Heart right ventricle (tissue), 16 donors: ENCODE data around the gene TUBA4A. TPM values are rescaled to one million over a fixed set of nuclear protein-coding genes. Genes with fewer than 3 reads are reported as not detected.

ENCODE experiments used
- ATAC-seq, 8 donors: fragments of 200-7000 bp; cut with Tn5 transposase; one replicate each; pipeline ENCODE4 v1.9.1; 2020; ENCODE audit warnings: mild to moderate bottlenecking in 8 of 8, moderate library complexity in 8 of 8, moderate number of reproducible peaks in 1 of 8
- DNase-seq, 2 donors: peaks; one replicate each; pipeline ENCODE4 v3.0.0-alpha.2; 2020
- H3K27ac ChIP-seq, 10 donors: fragments of 200-600 bp; sonication (generic) in 2 of 10; one replicate each; pipeline versions ENCODE4 v1.5.0 to v1.8.0; 2020 to 2022; ENCODE audit warnings: mild to moderate bottlenecking in 3 of 10
- H3K27me3 ChIP-seq, 7 donors: fragments of 200-600 bp; one replicate each; pipeline ENCODE4 v1.8.0; 2021 to 2022; ENCODE audit warnings: mild to moderate bottlenecking in 2 of 7
- H3K36me3 ChIP-seq, 9 donors: fragments of 200-600 bp; sonication (generic) in 1 of 9; one replicate each; pipeline versions ENCODE4 v1.5.0 to v1.8.0; 2020 to 2022; ENCODE audit warnings: mild to moderate bottlenecking in 2 of 9
- H3K4me1 ChIP-seq, 9 donors: fragments of 200-600 bp; sonication (generic) in 1 of 9; one replicate each; pipeline versions ENCODE4 v1.5.0 to v1.8.0; 2020 to 2022; ENCODE audit warnings: mild to moderate bottlenecking in 4 of 9
- H3K4me3 ChIP-seq, 10 donors: fragments of 200-600 bp; sonication (generic) in 2 of 10; one replicate each; pipeline versions ENCODE4 v1.5.0 to v1.8.0; 2020 to 2022; ENCODE audit warnings: mild to moderate bottlenecking in 7 of 10, moderate library complexity in 2 of 10
- H3K9me3 ChIP-seq, 11 donors: fragments of 200-600 bp in 10 of 11; sonication (generic) in 2 of 11; one replicate each; pipeline versions ENCODE4 v1.5.0 to v1.8.0; 2013 to 2022; ENCODE audit warnings: mild to moderate bottlenecking in 2 of 11, control low read depth in 1 of 11, moderate library complexity in 1 of 11
- CTCF ChIP-seq, 9 donors: fragments of 200-600 bp; sonication (generic) in 2 of 9; IDR thresholded peaks; one replicate each; pipeline versions ENCODE4 v1.5.0 to v1.8.0; 2021 to 2022; ENCODE audit warnings: antibody characterized with exemption in 9 of 9, mild to moderate bottlenecking in 5 of 9, moderate library complexity in 1 of 9
- WGBS, 2 donors: extraction: QIAGEN DNeasy Blood & Tissue Kit; methylation state at CpG; one replicate each; pipeline ENCODE4 v1.1.7; 2013; ENCODE audit warnings: inconsistent platforms in 1 of 2; 5-methylcytosine and 5-hydroxymethylcytosine counted together
- intact Hi-C, 10 donors: fragments of 100-400 bp; cut with DNase I; formaldehyde crosslinking; loops; one replicate each; pipeline versions ENCODE4 v1.11.1 to v1.14.2; 2022
- polyA plus RNA-seq, 2 donors: library from polyadenylated mRNA; stranded (reverse); fragments of 200-250 nt; gene quantifications; one replicate each; pipeline ENCODE4 v1.2.3, GENCODE V29; 2013
- total RNA-seq, 10 donors: library from RNA; stranded (reverse); fragmentation: NEBNext Ultra II Directional in 3 of 10; extraction: Animal tissue kit (Norgen Biotek cat#: 25700) in 3 of 10; gene quantifications; one replicate each; pipeline versions ENCODE4 v1.2.1 to v1.2.4, GENCODE V29; 2021 to 2023
- donor health status: Arrhythmogenic right ventricular cardiomyopathy.
- donor health status: ischemic (EF 13 %, LVEDD 7.1; RV severe dilation, severe dysfunction).
- donor health status: healthy with polysubstance abuse.
- donor health status: DM: no; HTN: yes; CAD: no.
- donor health status: DM: no; HTN: no; CAD: no.
- donor health status: ischemic (EF 25% LVEDD 6.9; RV normal size, moderate dysfunction).
- donor health status: ischemic (EF 25% LVEDD 5.7; RV mildly dilated, moderate dysfunction).
- donor health status: healthy.
- donor health status: DM: yes; HTN: yes; CAD: no.
- donor health status: Ischemic cardiomyopathy.
- donor health status: ischemic (EF 35%, LVEDD 5.7; RV mildly dilated, moderate dysfunction).
- donor health status: nonischemic (EF 11% LVEDD 7.7; RV severe dilation, severe dysfunction).
- donor health status: DM: yes; HTN: yes; CAD: no.
- donor health status: PGD.
- donor health status: ischemic (EF 29% LVEDD 5.4; RV normal size, mild dysfunction).
- donor health status: nonischemic (EF 23%, LVEDD 6.1; RV moderate dilation, normal function).

The TUBA4A gene
- total and polyA plus RNA-seq, 12 donors, result 61.0 to 341 (median 145) TPM

- peaks cover 7 to 34% (median 23%) of the 10 kb centered on the region in 9 donors for H3K4me1 ChIP-seq
- no peak for TF ChIP-seq CTCF (IDR thresholded peaks at IDR 0.05)
- H3K27me3 ChIP-seq, result no peaks in the 10 kb centered on the region
- DNase-seq, result no peak
- ATAC-seq, result no peak
- H3K9me3 ChIP-seq, result no peaks in the 10 kb centered on the region
- intact Hi-C loops, result no loop called here
- WGBS, 2 donors, result 96 to 97% methylated on average over 15 of the region's 15 CpGs
- no peak overlapping the region for H3K27ac ChIP-seq
- H3K36me3 ChIP-seq, result peaks cover 0 to 70% (median 15%) of the 10 kb centered on the region in 9 donors
- H3K4me3 ChIP-seq, result no peak overlapping the region
Measured at GRCh38 chr2:219214141-219214540, 39.6 kb downstream of the TUBA4A start.

DNA sequence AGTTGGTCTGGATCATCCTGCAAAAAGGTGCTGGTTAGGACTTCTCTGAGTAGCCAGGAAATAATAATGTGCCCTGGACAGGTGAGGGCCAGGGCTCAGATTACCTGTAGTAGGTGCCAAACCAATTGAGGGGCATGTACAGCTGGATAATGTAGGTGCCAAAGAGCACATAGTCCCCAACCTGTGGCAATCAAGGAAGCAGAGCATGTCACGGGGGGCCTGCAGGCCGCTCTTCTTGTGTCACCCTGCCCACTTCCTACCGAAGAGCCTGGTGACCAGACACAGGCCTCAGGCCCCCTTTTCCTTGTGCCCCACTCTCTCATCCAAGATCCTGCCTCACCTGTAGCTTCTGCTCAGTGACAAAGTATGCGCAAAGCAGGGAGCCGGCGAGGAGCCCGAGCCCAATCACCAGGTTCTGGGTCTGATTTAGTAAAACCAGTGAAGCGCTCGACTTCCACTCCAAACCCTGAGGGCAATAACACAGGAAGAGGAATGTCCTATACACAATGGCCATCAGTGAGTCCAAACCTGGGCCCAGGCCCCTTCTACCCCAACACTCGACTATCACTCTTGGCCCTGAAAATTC lies 40.1 kb downstream of the TUBA4A start:
- H3K9me3 ChIP-seq, result no peaks in the 10 kb centered on the region
- H3K4me1 ChIP-seq, result peaks cover 5 to 32% (median 18%) of the 10 kb centered on the region in 9 donors
- DNase-seq (no peak), ATAC-seq (no peak)
- no peak overlapping the region for H3K4me3 ChIP-seq
- 94 to 97% methylated on average over 10 of the region's 10 CpGs for WGBS, 2 donors
- TF ChIP-seq CTCF (IDR thresholded peaks at IDR 0.05), result no peak
- intact Hi-C loops, result no loop called here
- no peaks in the 10 kb centered on the region for H3K27me3 ChIP-seq
- H3K27ac ChIP-seq, result no peak overlapping the region
- H3K36me3 ChIP-seq, result peaks cover 0 to 76% (median 21%) of the 10 kb centered on the region in 9 donors

- intact Hi-C loops, result no loop called here
- ATAC-seq (no peak), DNase-seq (no peak)
- no peak overlapping the region for H3K27ac ChIP-seq
- 81% methylated on average over 8 of the region's 8 CpGs for WGBS, 2 donors
- H3K4me1 ChIP-seq, result peaks cover 5 to 32% (median 17%) of the 10 kb centered on the region in 9 donors
- TF ChIP-seq CTCF (IDR thresholded peaks at IDR 0.05), result no peak
- H3K4me3 ChIP-seq, result no peak overlapping the region
- peaks cover 0 to 82% (median 23%) of the 10 kb centered on the region in 9 donors for H3K36me3 ChIP-seq
- no peaks in the 10 kb centered on the region for H3K9me3 ChIP-seq
- no peaks in the 10 kb centered on the region for H3K27me3 ChIP-seq
Measured at GRCh38 chr2:219213026-219213415, 40.7 kb downstream of the TUBA4A start.

GRCh38 chr2:219210886-219211362 lies 42.8 kb downstream of the TUBA4A start:
- intact Hi-C loops, result no loop called here
- no peak for DNase-seq
- H3K27ac ChIP-seq, result peak overlapping the region in 1 of 10 donors; percentile 38
- no peak for TF ChIP-seq CTCF (IDR thresholded peaks at IDR 0.05)
- no peaks in the 10 kb centered on the region for H3K27me3 ChIP-seq
- no peaks in the 10 kb centered on the region for H3K9me3 ChIP-seq
- H3K4me1 ChIP-seq, result peaks cover 8 to 29% (median 19%) of the 10 kb centered on the region in 9 donors
- WGBS, 2 donors, result 90 to 92% methylated on average over 9 of the region's 9 CpGs
- no peak for ATAC-seq
- H3K36me3 ChIP-seq, result peaks cover 0 to 81% (median 23%) of the 10 kb centered on the region in 9 donors
- no peak overlapping the region for H3K4me3 ChIP-seq
